HG02798 (cell line): ENCODE measurements around the gene GTF2A1L.
"Not testable (repeated sequence)": the region's sequence is repeated elsewhere in the genome, so short reads cannot be mapped to it uniquely, and the experiment has no call there.

Experiments used
- ATAC-seq: cut with Tn5 transposase; IDR thresholded peaks from one replicate; pipeline ENCODE4 v1.9.1; 2021; ENCODE audit warnings: mild to moderate bottlenecking; ENCODE audit not compliant: unreplicated experiment, poor library complexity

The GTF2A1L gene

DNA sequence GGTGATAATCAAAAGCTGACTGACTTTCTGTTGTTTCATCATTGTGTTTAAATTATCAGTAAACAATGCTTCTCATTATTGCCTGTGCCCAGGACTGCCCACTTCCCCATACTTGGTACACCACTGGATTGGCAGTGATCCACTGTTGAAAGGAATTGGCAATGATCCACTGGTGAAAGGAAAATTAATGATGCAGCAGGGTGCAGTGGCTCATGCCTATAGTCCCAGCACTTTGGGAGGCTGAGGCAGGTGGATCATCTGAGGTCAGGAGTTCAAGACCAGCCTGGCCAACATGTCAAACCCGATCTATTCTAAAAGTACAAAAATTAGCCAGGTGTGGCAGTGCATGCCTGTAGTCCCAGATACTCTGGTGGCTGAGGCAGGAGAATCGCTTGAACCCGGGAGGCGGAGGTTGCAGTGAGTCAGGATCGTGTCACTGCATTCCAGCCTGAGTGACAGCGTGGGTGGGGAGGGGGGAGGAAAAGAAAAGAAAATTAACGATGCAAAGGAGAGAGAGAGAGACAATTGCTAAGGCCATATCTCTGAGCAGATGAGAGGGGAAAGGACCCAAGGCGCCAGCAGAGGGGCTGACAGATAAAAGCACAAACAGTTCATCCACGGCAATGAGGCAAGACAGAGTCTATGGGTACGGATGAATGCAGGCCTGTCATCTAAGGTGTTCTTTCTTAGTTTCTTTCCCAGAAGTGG, 10.2 kb upstream of the GTF2A1L start:
- no peak for ATAC-seq

DNA sequence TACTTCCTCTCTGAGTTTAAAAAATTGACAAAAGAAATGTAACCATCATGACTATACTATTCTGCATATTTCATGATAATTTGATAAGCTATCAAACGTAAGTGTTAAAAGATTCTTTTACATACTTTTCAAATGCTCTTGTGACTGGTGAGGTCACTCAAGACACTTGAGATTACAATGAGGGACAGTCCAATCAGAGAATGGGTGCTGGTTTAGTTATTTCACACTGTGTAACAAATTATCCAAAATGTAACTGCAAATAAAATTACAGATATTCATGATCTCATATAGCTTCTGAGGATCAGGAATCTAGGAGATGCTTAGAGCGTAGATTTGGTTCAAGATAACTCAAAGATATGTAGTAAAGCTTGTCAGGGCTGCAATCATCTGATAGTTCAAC, 4.4 kb upstream of the GTF2A1L start:
- no peak for ATAC-seq

DNA sequence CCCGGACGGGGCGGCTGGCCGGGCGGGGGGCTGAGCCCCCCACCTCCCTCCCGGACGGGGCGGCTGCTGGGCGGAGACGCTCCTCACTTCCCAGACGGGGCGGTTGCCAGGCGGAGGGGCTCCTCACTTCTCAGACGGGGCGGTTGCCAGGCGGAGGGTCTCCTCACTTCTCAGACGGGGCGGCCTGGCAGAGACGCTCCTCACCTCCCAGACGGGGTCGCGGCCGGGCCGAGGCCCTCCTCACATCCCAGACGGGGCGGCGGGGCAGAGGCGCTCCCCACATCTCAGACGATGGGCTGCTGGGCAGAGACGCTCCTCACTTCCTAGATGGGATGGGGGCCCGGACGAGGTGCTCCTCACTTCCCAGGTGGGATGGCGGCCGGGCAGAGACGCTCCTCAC, 3.1 kb upstream of the GTF2A1L start:
- not testable (repeated sequence) for ATAC-seq

DNA sequence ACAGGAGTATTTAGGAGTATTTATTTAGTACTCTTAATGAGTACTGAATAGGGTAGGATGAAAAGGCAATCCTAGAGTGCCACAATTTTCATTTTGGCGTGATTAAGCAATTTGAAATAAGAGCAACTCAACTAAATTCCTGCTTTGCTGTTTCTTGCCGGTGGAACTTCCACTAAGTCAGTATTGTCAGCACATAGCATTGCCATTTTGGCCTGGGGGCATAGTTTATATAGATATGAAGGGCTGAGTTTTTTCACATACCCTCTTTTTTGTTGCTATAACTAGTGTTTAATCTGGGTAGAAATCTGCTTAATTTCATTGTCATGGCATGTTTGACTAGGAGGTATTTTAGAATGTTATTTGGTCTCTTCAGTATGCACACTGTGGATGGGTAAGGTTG, 1.9 kb downstream of the GTF2A1L start:
- no peak for ATAC-seq

DNA sequence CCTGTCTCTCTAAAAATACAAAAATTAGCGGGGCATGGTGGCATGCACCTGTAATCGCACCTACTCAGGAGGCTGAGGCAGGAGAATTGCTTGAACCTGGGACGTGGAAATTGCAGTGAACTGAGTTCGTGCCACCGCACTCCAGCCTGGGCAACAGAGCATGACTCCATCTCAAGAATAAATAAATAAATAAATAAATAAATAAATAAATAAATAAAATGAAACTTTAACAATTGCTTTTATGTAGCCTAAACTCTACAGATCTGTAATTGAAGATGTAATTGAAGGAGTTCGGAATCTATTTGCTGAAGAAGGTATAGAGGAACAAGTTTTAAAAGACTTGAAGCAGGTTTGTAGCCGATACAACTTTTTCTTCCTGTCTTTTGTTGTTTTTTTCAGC, 2.9 kb downstream of the GTF2A1L start:
- ATAC-seq: no peak

DNA sequence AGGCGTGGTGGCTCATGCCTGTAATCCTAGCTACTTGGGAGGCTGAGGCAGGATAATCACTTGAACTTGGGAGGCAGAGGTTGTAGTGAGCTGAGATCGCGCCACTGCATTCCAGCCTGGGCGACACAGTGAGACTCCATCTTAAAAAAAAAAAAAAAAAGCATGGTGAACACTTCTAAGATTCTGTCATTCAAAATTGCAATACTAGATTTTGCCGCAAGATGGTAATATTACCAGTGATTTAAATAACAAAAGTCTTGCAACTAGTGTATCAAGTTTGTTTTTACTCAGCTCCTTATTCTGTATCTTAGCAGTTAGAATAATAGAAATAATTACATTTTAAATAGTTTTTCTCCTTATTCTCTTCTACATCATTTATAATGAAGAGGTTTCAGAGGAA, 5.0 kb downstream of the GTF2A1L start:
- not testable (repeated sequence) for ATAC-seq

DNA sequence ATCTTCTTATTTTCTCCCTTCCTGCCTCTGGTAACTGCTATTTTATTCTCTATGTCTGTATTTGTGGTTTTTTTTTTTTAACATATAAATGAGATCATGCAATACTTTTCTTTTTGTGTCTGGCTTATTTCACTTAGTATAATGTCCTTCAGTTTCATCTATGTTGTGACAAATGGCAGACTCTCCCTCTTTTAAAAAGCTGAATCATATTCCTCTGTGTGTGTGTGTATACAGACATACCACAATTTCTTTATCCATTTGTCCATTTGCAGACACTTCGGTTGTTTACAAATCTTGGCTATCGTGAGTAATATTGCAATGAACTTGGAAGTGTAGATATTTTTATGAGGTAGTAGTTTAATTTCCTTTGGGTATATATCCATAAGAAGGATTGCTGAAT, 7.0 kb downstream of the GTF2A1L start:
- ATAC-seq: no peak

DNA sequence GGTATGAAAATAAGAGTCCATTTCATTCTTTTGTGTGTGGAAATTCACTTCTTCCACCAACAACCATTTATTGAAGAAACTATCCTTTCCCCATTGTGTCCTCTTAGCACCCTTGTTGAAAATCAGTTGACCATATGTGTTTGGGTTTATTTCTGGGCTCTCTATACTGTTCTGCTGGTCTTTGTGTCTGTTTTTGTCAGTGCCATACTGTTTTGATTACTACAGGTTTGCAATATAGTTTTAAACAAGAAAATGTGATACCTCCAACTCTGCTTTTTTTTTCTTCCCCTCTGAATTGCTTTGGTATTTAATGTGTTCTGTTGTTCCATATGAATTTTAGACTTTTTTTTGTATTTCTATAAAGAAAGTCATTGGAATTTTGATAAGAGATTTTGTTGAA, 8.4 kb downstream of the GTF2A1L start:
- no peak for ATAC-seq

DNA sequence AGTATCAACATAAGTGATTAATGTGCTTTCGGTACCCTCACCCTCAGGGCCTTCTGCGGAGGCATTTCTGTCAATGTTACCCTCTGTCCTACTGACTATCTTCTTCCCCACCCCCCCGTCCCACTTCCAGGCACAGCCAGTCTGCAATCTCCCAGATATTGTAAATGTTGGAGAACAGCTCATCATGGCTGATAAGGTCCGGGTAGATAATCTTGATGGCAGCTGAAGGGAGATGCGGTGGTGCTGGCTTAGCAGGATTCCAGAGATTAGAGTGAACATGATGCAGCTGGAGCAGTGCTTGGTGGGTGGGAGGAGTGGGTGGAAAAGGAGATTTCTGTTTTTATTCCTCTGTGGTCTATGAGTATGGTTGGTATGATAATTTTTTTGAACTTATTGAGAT, 15.5 kb downstream of the GTF2A1L start:
- no peak for ATAC-seq

DNA sequence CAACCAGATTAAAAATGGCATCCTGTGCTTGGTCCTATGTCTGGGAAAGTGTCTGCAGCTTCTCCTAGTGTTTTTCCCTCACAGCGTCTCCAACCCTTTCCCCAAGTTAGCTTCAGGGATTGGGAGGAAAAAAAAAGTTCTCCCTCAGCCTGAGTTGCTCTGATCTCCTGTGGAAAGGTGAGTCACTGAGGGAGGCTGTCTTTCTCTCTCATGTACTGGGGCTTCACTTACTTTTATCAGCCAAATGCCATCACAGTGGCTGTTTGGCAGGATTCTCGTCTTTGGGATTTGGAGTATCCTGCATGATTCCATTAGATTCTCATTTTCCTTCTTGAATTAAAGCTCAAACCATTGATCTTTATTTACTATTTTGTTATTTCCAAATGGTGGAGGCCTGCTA, 18.1 kb downstream of the GTF2A1L start:
- ATAC-seq: no peak

DNA sequence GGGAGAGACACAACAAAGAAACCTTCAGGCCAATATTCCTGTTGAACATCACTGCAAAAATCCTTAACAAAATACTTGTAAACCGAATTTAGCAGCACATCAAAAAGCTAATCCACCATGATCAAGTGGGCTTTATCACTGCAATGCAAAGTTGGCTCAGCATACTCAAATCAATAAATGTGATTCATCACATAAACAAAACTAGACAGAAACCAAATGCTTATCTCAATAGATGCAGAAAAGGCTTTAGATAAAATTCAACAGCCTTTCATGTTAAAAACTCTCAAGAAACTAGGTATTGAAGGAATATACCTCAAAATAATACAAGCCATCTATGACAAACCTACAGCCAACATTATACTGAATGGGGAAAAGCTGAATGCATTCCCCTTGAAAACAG, 20.6 kb downstream of the GTF2A1L start:
- no peak for ATAC-seq

DNA sequence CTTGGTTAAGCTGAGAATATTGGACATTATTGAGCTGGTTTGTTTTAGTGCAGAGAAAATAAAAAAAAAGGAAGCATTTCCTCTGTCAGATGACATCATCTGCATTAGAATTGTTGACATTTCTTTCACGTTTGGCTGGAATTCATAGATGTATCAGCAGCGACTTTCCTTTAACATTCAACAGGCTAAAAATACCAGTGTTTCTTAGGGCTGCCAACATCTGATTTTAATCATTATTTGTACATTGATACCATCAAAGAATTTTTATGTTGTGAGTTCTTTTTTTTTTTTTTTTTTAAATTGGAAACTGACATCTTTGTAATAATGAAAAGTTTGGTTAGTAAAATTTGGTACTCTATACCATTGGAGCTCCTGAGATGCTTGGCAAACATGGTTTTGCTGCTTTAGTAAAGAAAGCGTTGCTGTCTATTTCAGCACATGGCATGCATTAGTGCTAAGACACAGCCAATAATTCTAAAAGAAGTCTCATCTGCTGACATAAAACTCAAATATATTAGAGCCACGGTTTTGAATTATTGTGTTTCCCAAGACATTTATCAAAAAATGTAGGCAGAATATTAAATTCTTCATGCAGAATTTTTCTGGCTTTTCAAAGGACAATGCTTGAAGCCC, 33.6 kb downstream of the GTF2A1L start:
- no peak for ATAC-seq

DNA sequence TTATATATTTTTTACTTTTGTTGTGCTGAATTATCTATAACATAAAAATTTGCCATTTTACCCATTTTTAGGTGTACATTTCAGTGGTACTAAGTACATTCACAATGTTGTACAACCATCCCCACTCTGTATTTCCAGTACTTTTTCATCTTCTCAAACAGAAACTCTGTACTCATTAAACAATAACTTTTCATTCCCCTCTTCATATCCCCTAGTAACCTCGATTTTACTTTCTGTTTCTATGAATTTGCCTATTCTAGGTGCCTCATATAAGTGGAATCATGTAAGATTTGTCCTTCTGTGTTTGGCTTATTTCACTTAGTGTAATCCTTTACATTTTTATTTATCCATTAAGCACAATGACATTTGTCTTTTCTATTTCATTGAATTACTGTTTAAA, 51.3 kb downstream of the GTF2A1L start:
- peak; percentile 66 for ATAC-seq

DNA sequence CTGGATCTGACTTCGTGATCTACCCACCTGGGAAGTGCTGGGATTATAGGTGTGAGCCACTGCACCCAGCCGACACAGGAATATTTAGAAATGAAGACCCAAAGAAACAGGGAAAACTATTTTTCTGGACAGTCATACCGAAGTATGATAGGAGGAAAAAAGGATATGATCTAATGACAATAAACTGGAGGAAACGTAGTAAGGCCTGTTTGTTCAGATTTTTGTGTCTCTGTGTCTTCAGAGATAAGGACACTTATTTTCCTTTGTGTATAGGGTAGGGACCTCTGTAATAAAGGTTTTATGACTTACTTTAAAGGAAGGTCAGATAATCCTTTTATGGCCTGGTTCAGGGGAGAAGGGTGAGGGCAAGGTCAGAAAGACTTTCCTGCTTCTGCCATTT, 55.9 kb downstream of the GTF2A1L start:
- ATAC-seq: no peak

DNA sequence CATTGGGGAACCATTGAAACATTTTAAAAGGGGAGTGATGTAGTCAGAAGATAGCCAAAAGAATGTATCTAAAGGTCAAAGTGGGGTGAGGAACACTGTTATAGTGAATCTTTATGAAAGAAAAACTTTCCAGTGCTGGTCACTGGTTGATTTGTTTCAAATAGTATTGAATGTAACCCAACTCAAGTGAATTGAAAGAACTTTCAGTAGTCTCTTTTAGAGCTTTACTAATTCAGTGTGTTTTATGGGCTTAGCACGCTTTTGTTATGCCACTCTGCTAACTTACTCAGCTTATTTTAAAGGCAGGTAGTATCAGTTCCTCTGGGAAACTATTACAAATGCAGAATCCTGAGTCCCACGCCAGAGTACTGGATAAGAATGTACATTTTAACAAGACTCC, 57.3 kb downstream of the GTF2A1L start:
- ATAC-seq: no peak

DNA sequence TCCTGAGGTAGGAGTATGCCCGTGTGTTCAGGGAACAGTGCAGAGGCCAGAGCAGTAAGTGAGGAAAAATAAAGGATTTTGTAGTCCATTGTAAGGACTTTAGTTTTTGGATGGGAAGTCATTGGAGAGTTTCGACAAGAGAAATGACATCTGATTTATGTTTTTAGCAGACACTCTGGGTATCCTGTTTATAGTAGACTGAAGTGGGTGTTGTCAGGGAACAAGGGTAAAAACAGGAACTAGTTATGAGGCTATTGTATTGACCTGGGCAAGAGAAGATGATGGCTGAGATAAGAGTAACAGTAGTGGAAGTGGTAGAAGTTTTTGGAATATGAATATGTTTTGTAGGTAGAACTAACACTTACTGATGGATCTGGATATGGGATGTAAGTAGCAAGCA, 59.8 kb downstream of the GTF2A1L start:
- ATAC-seq: no peak

DNA sequence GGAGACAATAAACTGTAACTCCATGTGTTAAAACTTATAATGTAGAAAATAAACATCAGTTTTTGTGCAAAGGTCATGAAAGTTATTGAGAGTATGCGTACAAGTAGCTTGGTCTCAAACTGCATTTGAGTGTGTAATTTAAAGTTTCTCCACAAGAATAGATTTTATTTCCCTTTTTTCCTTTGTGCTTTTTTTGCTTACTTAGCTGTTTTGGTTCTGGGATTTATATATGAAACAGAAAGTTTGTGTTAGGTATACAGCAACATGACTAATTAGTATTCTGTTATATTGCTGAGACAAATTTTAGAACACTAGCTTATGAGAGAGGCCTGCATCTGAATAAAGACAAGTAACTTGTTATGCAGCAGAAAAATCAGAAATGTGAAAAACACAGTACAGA, 67.5 kb downstream of the GTF2A1L start:
- no peak for ATAC-seq

DNA sequence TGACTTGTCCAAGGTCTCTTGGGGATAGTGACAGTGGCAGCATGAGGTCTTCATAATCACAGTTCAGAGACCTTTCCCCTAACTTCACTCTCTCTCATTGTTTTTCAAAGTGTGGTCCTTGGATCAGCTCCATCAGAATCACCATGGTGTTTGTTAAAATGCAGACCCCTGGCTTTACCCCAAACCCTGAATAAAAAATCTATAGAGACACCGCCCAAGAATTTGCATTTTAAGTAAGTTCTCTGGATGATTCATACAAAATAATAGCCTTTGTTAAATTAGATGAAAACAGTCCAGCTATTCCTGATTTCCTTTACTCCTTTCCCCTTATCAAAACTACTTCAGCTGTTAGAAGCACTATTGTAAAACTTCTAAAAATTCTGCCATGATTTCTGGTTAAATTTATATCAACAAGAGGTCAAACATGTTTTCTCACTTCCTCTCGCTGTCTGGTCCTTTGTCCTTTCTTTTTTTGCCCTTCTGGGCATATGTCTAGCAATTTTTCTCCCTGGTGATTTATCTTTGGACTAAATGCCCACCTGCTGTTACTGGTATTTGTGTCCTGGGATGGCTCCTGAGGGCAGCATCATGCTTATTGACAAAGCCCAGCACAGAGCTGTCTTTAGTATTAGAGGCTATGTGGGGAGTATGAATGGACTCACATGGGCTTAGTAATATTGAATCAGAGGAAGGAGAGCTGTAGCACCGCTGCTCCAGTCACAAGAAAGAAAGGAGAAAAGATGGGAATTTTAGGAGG, 74.5 kb downstream of the GTF2A1L start:
- ATAC-seq: no peak

DNA sequence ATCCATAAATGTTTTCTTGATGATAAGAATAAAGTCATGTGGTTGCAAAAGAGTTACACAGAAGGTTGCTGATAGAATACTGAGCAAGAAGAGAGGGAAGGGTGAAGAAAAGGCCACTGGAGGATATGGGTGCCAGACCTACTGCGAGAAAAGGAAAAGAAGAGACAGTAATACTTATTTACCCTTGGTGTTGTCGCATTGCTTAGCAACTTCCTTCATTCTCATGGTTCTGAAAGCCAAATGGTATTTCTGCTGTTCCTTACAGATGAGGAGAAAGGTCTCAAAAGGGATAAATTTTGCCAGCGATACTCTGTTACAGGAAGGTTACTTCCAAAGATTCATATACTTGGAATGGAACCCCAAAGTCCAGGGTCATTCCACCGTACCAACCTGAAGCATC, 75.4 kb downstream of the GTF2A1L start:
- ATAC-seq: no peak

DNA sequence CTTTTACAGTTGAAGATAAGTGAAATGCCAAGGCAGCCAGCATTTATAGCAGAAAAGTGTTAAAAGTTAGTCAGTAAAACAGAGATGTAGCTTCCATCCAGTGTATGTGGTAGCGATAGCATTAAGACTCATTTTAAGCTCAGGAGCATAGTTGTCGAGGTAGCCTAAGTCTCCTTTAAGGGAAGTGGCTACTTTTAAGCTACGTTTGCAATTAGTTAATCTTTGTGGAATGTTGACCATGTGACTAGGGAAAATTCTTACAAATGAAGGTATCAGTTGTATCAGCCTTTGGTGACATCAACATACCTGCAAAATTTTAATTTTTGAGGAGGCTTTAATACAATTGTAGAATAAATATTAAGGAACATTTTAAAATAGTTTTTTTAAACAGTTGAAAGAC, 76.0 kb downstream of the GTF2A1L start:
- no peak for ATAC-seq

DNA sequence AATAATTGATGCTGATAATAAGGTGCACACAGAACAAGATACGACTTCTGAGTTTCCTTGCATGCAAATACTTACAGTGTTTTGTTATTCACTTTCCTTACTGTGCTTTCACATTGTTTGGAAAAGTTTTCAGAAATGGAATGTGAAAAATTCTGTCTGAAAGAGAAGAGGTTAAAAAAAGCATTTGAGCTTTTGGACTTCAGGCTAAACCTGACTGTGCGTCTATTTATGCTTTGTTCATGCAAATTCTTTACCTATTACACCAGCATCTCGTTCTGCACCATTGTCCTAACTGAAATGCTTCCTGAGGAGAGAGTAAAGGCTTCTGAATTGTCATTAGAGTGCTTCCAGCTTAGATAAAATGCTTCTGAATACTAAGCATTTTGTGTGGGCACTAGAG, 76.5 kb downstream of the GTF2A1L start:
- no peak for ATAC-seq

DNA sequence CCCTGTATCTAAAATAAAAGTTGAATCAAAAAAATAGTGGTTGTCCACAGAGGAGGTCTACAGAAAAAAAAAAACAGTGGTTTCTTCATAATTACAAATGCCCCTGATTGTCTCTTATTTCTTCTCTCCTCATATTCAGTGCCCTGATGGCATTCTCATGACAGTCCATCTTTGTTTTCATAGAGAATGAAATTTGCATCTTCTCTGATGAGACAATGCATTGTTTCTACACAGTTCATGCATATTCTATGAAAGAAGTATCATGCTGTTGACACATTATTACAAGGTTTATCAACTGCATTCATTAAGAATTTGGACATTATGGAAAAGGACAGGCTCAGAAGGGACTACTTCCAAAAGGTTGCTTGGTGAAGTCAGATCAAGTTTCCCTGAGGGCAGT, 78.3 kb downstream of the GTF2A1L start:
- no peak for ATAC-seq
